IPS-NIHi7 (cell line): ENCODE results near the gene PSTK.

Source experiments
- DNase-seq: peaks from one replicate; pipeline ENCODE4 v3.0.0; 2012; ENCODE audit warnings: mixed read lengths; ENCODE audit errors: extremely low spot score

The PSTK gene

GRCh38 chr10:123019264-123019663, 39.1 kb downstream of the PSTK start:
- DNase-seq, result no peak

GRCh38 chr10:123019941-123020703, 39.9 kb downstream of the PSTK start:
- no peak for DNase-seq

GRCh38 chr10:123021517-123021916, 41.3 kb downstream of the PSTK start:
- DNase-seq, result no peak

GRCh38 chr10:123024540-123024939, 44.3 kb downstream of the PSTK start:
- DNase-seq, result no peak

GRCh38 chr10:123026302-123026701, 46.1 kb downstream of the PSTK start:
- DNase-seq, result no peak

- no peak for DNase-seq
These were observed 47.7 kb downstream of the PSTK start for GRCh38 chr10:123027861-123028260.

GRCh38 chr10:123031124-123031523, 50.9 kb downstream of the PSTK start:
- no peak for DNase-seq

GRCh38 chr10:123034332-123034731, 54.1 kb downstream of the PSTK start:
- DNase-seq, result no peak

- DNase-seq, result no peak
These were observed 55.4 kb downstream of the PSTK start for GRCh38 chr10:123035467-123036086.

- no peak for DNase-seq
These were observed 58.8 kb downstream of the PSTK start for GRCh38 chr10:123038782-123039631.

- no peak for DNase-seq
These were observed 59.4 kb downstream of the PSTK start for GRCh38 chr10:123039632-123039930.
